ENCODE results near the gene SSTR1. TPM values are rescaled to one million over a fixed set of nuclear protein-coding genes. Genes with fewer than 3 reads are reported as not detected.
A peak's percentile ranks its signal among the peaks of the same experiment; 100 is the strongest.

SSTR1 gene
- total and polyA plus RNA-seq, 2 donors (not counting 3 experiments of a cell fraction or from before 2014, with no cell fraction given), result 1.4 to 1.9 TPM

GRCh38 chr14:38211255-38211735 is 3.6 kb downstream of the SSTR1 start:
- H3K9me1 ChIP-seq (replicated peaks; ENCODE audit: control insufficient read depth, extremely low read depth, insufficient read depth, low read length), result no peaks in the 10 kb centered on the region
- intact Hi-C loops (cut with micrococcal nuclease) (loop anchor here (1.0 to 2.0 kb wide), 3 partner anchors 146 to 510 kb away; no protein-coding TSS in a partner anchor), dilution Hi-C loops (cut with MboI; ENCODE audit: extremely low pct_ligation_motif_present, low sequenced_read_pairs) (no loop called here)
- H3K79me2 ChIP-seq (ENCODE audit: control insufficient read depth, insufficient read depth, low read length), result no peaks in the 10 kb centered on the region
- ChIA-PET POLR2A (no interaction called here), CTCF (interaction anchor here (0.9 to 3.0 kb wide), 8 partner anchors 13 to 656 kb away, joined by 3 to 12 read pairs (median 6); partner anchors contain the start of gene CLEC14A)
- no peaks in the 10 kb centered on the region for H3K36me3 ChIP-seq (ENCODE audit: control insufficient read depth in 2 of 2, extremely low read depth in 1 of 2, insufficient read depth in 2 of 2, low read length in 2 of 2)
- peak overlapping the region; percentile 95 for H3K4me2 ChIP-seq (ENCODE audit: insufficient read depth, low read length)
- no peak overlapping the region for H3K27ac ChIP-seq (ENCODE audit: insufficient read depth, low read depth, low read length)
- no peaks in the 10 kb centered on the region for H3K27me3 ChIP-seq (ENCODE audit: control insufficient read depth in 2 of 2, insufficient read depth in 2 of 2, low read length in 2 of 2)
- no TSS peak for BruUV-seq (replicated peaks)
- peak overlapping the region; percentile 32 for H2AFZ ChIP-seq (ENCODE audit: low read depth, low read length)
- peak overlapping the region; percentile 44 to 81 (median 79) for H3K4me3 ChIP-seq (replicated peaks in 1 of 3; ENCODE audit: insufficient read depth in 1 of 3, low read depth in 1 of 3, low read length in 3 of 3)
- peaks cover 36% of the 10 kb centered on the region for H3K4me1 ChIP-seq (ENCODE audit: control insufficient read depth, extremely low read depth, insufficient read depth, low read length)
- TF ChIP-seq GATA2 (IDR thresholded peaks at IDR 0.05; ENCODE audit: insufficient read depth, insufficient read length, low read depth, low read length) (no peak), POLR2AphosphoS5 (IDR thresholded peaks at IDR 0.05; ENCODE audit: insufficient read depth, low read depth, low read length) (no peak), JUN (IDR thresholded peaks at IDR 0.05; ENCODE audit: borderline replicate concordance, insufficient read depth, insufficient read length, low read depth) (no peak), EZH2 (IDR thresholded peaks at IDR 0.05; ENCODE audit: borderline replicate concordance, low read depth, low read length, severe bottlenecking) (no peak), FOS (IDR thresholded peaks at IDR 0.05; ENCODE audit: borderline replicate concordance, insufficient read depth, low read length) (no peak), MAX (IDR thresholded peaks at IDR 0.05; ENCODE audit: insufficient read depth, insufficient read length) (no peak), MYC (IDR thresholded peaks at IDR 0.05; ENCODE audit: low read depth, low read length) (no peak), CTCF (IDR thresholded peaks at IDR 0.05; ENCODE audit: extremely low read depth in 1 of 2, insufficient read depth in 1 of 2, low read depth in 1 of 2, low read length in 2 of 2) (no peak), POLR2A (IDR thresholded peaks at IDR 0.05; ENCODE audit: low read depth, low read length) (no peak)
- DNase-seq (ENCODE audit: low read depth, low spot score) (no peak), FAIRE-seq (no peak)
- H3K9me3 ChIP-seq (replicated peaks; ENCODE audit: control insufficient read depth, insufficient read depth, low read length), result no peaks in the 10 kb centered on the region
- no peak overlapping the region for H3K9ac ChIP-seq (replicated peaks; ENCODE audit: extremely low read depth, insufficient read depth, low read length)
- no peaks in the 10 kb centered on the region for H4K20me1 ChIP-seq (replicated peaks; ENCODE audit: control insufficient read depth, extremely low read depth, insufficient read depth, low read length)
